Upper lobe of left lung (tissue), 6 donors: Measurements from ENCODE around the gene C1QL4. TPM values are rescaled to one million over a fixed set of nuclear protein-coding genes. Genes with fewer than 3 reads are reported as not detected.

Experiments used
- ATAC-seq, 2 donors: fragments of 200-7000 bp; cut with Tn5 transposase; one replicate each; pipeline ENCODE4 v1.9.1; 2022; ENCODE audit warnings: mild to moderate bottlenecking in 2 of 2, moderate library complexity in 2 of 2; ENCODE audit not compliant: low FRiP score in 2 of 2
- DNase-seq, 2 donors: peaks; one replicate each; pipeline ENCODE4 v3.0.0-alpha.2; 2019 to 2020
- H3K27ac ChIP-seq, 4 donors: fragments of 200-600 bp; sonication (generic); one replicate each; pipeline ENCODE4 v1.5.1; 2016 to 2019
- H3K27me3 ChIP-seq, 4 donors: fragments of 200-600 bp; sonication (generic); one replicate each; pipeline ENCODE4 v1.5.1; 2017 to 2019
- H3K36me3 ChIP-seq, 4 donors: fragments of 200-600 bp; sonication (generic); one replicate each; pipeline ENCODE4 v1.5.1; 2016 to 2019
- H3K4me1 ChIP-seq, 4 donors: fragments of 200-600 bp; sonication (generic); one replicate each; pipeline ENCODE4 v1.5.1; 2018 to 2019
- H3K4me3 ChIP-seq, 4 donors: fragments of 200-600 bp; sonication (generic); one replicate each; pipeline ENCODE4 v1.5.1; 2017 to 2019; ENCODE audit warnings: mild to moderate bottlenecking in 2 of 4, moderate library complexity in 1 of 4
- H3K9me3 ChIP-seq, 4 donors: fragments of 200-600 bp; sonication (generic); one replicate each; pipeline ENCODE4 v1.5.1; 2018 to 2019
- CTCF ChIP-seq, 6 experiments: fragments of 450-650 bp in 4 of 6; fragments of 200-600 bp in 2 of 6; sonication (generic) in 2 of 6; IDR thresholded peaks; one replicate each; pipeline ENCODE4 v1.5.1; 2016 to 2019; ENCODE audit warnings: antibody characterized with exemption in 6 of 6
- EP300 ChIP-seq, 4 donors: sonication (generic); formaldehyde crosslinking; IDR thresholded peaks; one replicate each; pipeline ENCODE4 v1.5.1; 2017; ENCODE audit warnings: antibody characterized with exemption in 4 of 4, control low read depth in 2 of 4
- POLR2A ChIP-seq, 4 donors: fragments of 450-650 bp; IDR thresholded peaks; one replicate each; pipeline ENCODE4 v1.5.1; 2016 to 2017; ENCODE audit warnings: antibody characterized with exemption in 4 of 4, mild to moderate bottlenecking in 2 of 4
- POLR2AphosphoS5 ChIP-seq, 2 donors: sonication (generic); formaldehyde crosslinking; IDR thresholded peaks; one replicate each; pipeline ENCODE4 v1.5.1; 2017; ENCODE audit warnings: antibody characterized with exemption in 2 of 2
- WGBS, 2 donors: methylation state at CpG; one replicate each; pipeline ENCODE4 v1.1.5; 2017 to 2018; 5-methylcytosine and 5-hydroxymethylcytosine counted together
- total RNA-seq, 6 donors: library from RNA; depleted of rRNA in 4 of 6; stranded (reverse); fragments of >200 nt in 4 of 6; gene quantifications; one replicate each; pipeline versions ENCODE4 v1.1.0 to v1.2.1, GENCODE V29; 2016 to 2021
- donor health status: DM: no; HTN: no; CAD: no; lungs with moderate emphysema.
- donor health status: DM: no; HTN: yes; CAD: no; lungs with severe emphysema.

The C1QL4 gene
- total RNA-seq, 6 donors from 2014 or later, result not detected

GRCh38 chr12:49366096-49366651 lies 29.2 kb upstream of the C1QL4 start:
- Histone ChIP-seq H3K27me3 (no peaks in the 10 kb centered on the region), H3K4me1 (peaks cover 16 to 29% (median 17%) of the 10 kb centered on the region in 4 donors), H3K9me3 (no peaks in the 10 kb centered on the region), H3K27ac (peak overlapping the region; percentile 93 to 96 (median 94)), H3K4me3 (peak overlapping the region; percentile 44 to 94 (median 87)), H3K36me3 (no peaks in the 10 kb centered on the region)
- TF ChIP-seq POLR2A (IDR thresholded peaks at IDR 0.05), result no peak
- no peak for TF ChIP-seq CTCF (IDR thresholded peaks at IDR 0.05)
- no peak for TF ChIP-seq POLR2AphosphoS5 (IDR thresholded peaks at IDR 0.05)
- TF ChIP-seq EP300 (IDR thresholded peaks at IDR 0.05), result no peak
- DNase-seq (no peak), ATAC-seq (peak in 1 of 2 donors; percentile 58)
- WGBS, 2 donors, result 8 to 13% methylated on average over 38 of the region's 38 CpGs

GRCh38 chr12:49365542-49365941 lies 28.6 kb upstream of the C1QL4 start:
- DNase-seq, result no peak
- Histone ChIP-seq H3K4me3 (peak overlapping the region in 2 of 4 donors; percentile 92 to 94), H3K4me1 (peaks cover 16 to 29% (median 17%) of the 10 kb centered on the region in 4 donors), H3K27me3 (no peaks in the 10 kb centered on the region), H3K36me3 (no peaks in the 10 kb centered on the region), H3K9me3 (no peaks in the 10 kb centered on the region), H3K27ac (peak overlapping the region in 1 of 4 donors; percentile 96)
- TF ChIP-seq POLR2AphosphoS5 (IDR thresholded peaks at IDR 0.05) (no peak), POLR2A (IDR thresholded peaks at IDR 0.05) (no peak), CTCF (IDR thresholded peaks at IDR 0.05) (no peak), EP300 (IDR thresholded peaks at IDR 0.05) (no peak)
- WGBS, 2 donors, result 77 to 79% methylated on average over 5 of the region's 5 CpGs
- ATAC-seq, result no peak

- H3K27ac ChIP-seq, result no peak overlapping the region
- H3K4me1 ChIP-seq, result peaks cover 16 to 29% (median 17%) of the 10 kb centered on the region in 4 donors
- DNase-seq (no peak), ATAC-seq (no peak)
- 73 to 89% methylated on average over 1 of the region's 1 CpG for WGBS, 2 donors
- TF ChIP-seq POLR2AphosphoS5 (IDR thresholded peaks at IDR 0.05), result no peak
- TF ChIP-seq EP300 (IDR thresholded peaks at IDR 0.05), result no peak
- no peak for TF ChIP-seq CTCF (IDR thresholded peaks at IDR 0.05)
- TF ChIP-seq POLR2A (IDR thresholded peaks at IDR 0.05), result no peak
- no peaks in the 10 kb centered on the region for H3K36me3 ChIP-seq
- H3K4me3 ChIP-seq, result no peak overlapping the region
- H3K9me3 ChIP-seq, result no peaks in the 10 kb centered on the region
- H3K27me3 ChIP-seq, result no peaks in the 10 kb centered on the region
Observed at GRCh38 chr12:49364989-49365388, 28.0 kb upstream of the C1QL4 start.

- Histone ChIP-seq H3K4me1 (peaks cover 0 to 16% (median 10%) of the 10 kb centered on the region in 4 donors), H3K27me3 (no peaks in the 10 kb centered on the region), H3K9me3 (no peaks in the 10 kb centered on the region), H3K36me3 (no peaks in the 10 kb centered on the region), H3K4me3 (no peak overlapping the region), H3K27ac (no peak overlapping the region)
- WGBS, 2 donors, result 93 to 94% methylated on average over 1 of the region's 1 CpG
- no peak for ATAC-seq
- TF ChIP-seq EP300 (IDR thresholded peaks at IDR 0.05), result no peak
- no peak for TF ChIP-seq POLR2A (IDR thresholded peaks at IDR 0.05)
- TF ChIP-seq CTCF (IDR thresholded peaks at IDR 0.05), result no peak
- no peak for TF ChIP-seq POLR2AphosphoS5 (IDR thresholded peaks at IDR 0.05)
- no peak for DNase-seq
Observed at GRCh38 chr12:49362077-49362476, 25.1 kb upstream of the C1QL4 start.

GRCh38 chr12:49359671-49360070 lies 22.7 kb upstream of the C1QL4 start:
- H3K9me3 ChIP-seq, result no peaks in the 10 kb centered on the region
- H3K27me3 ChIP-seq, result no peaks in the 10 kb centered on the region
- H3K27ac ChIP-seq, result no peak overlapping the region
- no peak overlapping the region for H3K4me3 ChIP-seq
- TF ChIP-seq POLR2AphosphoS5 (IDR thresholded peaks at IDR 0.05), result no peak
- no peak for TF ChIP-seq CTCF (IDR thresholded peaks at IDR 0.05)
- no peak for TF ChIP-seq EP300 (IDR thresholded peaks at IDR 0.05)
- TF ChIP-seq POLR2A (IDR thresholded peaks at IDR 0.05), result no peak
- 84% methylated on average over 7 of the region's 7 CpGs for WGBS, 2 donors
- no peaks in the 10 kb centered on the region for H3K36me3 ChIP-seq
- no peak for DNase-seq
- no peak for ATAC-seq
- peaks cover 0 to 6% (median 0%) of the 10 kb centered on the region in 4 donors for H3K4me1 ChIP-seq
